ENCODE results near the gene DDX51. TPM values are rescaled to one million over a fixed set of nuclear protein-coding genes. Genes with fewer than 3 reads are reported as not detected.

The DDX51 gene
- total and polyA plus RNA-seq, 2 of the 13 experiments (the other 11 are each of a cell fraction or from before 2014, with no cell fraction given): 10.1 TPM

- TF ChIP-seq CREB3 (CRISPR knock-in tag; IDR thresholded peaks at IDR 0.05) (no peak), SRF (IDR thresholded peaks at IDR 0.05; ENCODE audit: low read depth, low read length) (peak; percentile 90), KDM1A (CRISPR knock-in tag; IDR thresholded peaks at IDR 0.05) (0 out of 2 replicates have a peak, but pooled peaks have one; percentile 48), ATF6 (CRISPR knock-in tag; conservative IDR thresholded peaks at IDR 0.05) (no peak), TRIM24 (CRISPR knock-in tag; IDR thresholded peaks at IDR 0.05) (no peak), ZNF550 (CRISPR knock-in tag; IDR thresholded peaks at IDR 0.05; ENCODE audit: borderline replicate concordance) (no peak), MAFG (CRISPR knock-in tag; IDR thresholded peaks at IDR 0.05) (no peak), MAFK (conservative IDR thresholded peaks at IDR 0.05 in 1 of 2, IDR thresholded peaks at IDR 0.05 in 1 of 2; ENCODE audit: low read length in 2 of 2) (no peak), ATAD3A (CRISPR knock-in tag; IDR thresholded peaks at IDR 0.05) (0 out of 2 replicates have a peak, but pooled peaks have one; percentile 70), JUND (CRISPR knock-in tag; IDR thresholded peaks at IDR 0.05) (peak; percentile 77), ZNF841 (CRISPR knock-in tag; IDR thresholded peaks at IDR 0.05; ENCODE audit: borderline replicate concordance) (no peak; the same call in 1 of the 2 replicates), PREB (CRISPR knock-in tag; IDR thresholded peaks at IDR 0.05) (no peak), MXI1 (IDR thresholded peaks at IDR 0.05; ENCODE audit: borderline replicate concordance, low read depth, low read length) (peak; percentile 100), ZNF724P (CRISPR knock-in tag; IDR thresholded peaks at IDR 0.05; ENCODE audit: borderline replicate concordance) (peak; percentile 64; the same call in 1 of the 2 replicates), SIN3A (IDR thresholded peaks at IDR 0.05; ENCODE audit: borderline replicate concordance, low read depth, low read length) (peak; percentile 88), ZKSCAN8 (CRISPR knock-in tag; IDR thresholded peaks at IDR 0.05; ENCODE audit: borderline replicate concordance) (peak; percentile 23; the same call in 1 of the 2 replicates), PRDM4 (CRISPR knock-in tag; IDR thresholded peaks at IDR 0.05; ENCODE audit: borderline replicate concordance) (no peak), RAD51 (IDR thresholded peaks at IDR 0.05; ENCODE audit: borderline replicate concordance) (no peak), BCL6 (CRISPR knock-in tag; IDR thresholded peaks at IDR 0.05) (peak; percentile 57; the same call in 1 of the 2 replicates), ZNF839 (CRISPR knock-in tag; IDR thresholded peaks at IDR 0.05; ENCODE audit: borderline replicate concordance) (no peak; the same call in 1 of the 2 replicates), JUN (CRISPR knock-in tag; IDR thresholded peaks at IDR 0.05) (peak; percentile 88), ZFP82 (CRISPR knock-in tag; IDR thresholded peaks at IDR 0.05; ENCODE audit: borderline replicate concordance) (no peak), NAIF1 (CRISPR knock-in tag; IDR thresholded peaks at IDR 0.05; ENCODE audit: borderline replicate concordance) (no peak)
Measured at GRCh38 chr12:132144115-132144809, at the start of gene DDX51, which contains the start of gene NOC4L (continued).
